Psoas muscle (tissue), 8 donors: ENCODE results near the gene EEF2K. TPM values are rescaled to one million over a fixed set of nuclear protein-coding genes. Genes with fewer than 3 reads are reported as not detected.

Experiments
- ATAC-seq, 4 donors: fragments of 200-7000 bp; cut with Tn5 transposase; one replicate each; pipeline ENCODE4 v1.9.1; 2020; ENCODE audit warnings: moderate library complexity in 3 of 4, mild to moderate bottlenecking in 2 of 4
- DNase-seq, 2 donors: peaks; one replicate each; pipeline ENCODE4 v3.0.0-alpha.2; 2020
- H3K27ac ChIP-seq: fragments of 200-600 bp; one replicate; pipeline ENCODE4 v1.8.0; 2022
- H3K27me3 ChIP-seq, 3 donors: fragments of 200-600 bp in 1 of 3; one replicate each; pipeline versions ENCODE4 v1.6.1 to v1.8.0; 2013 to 2022; ENCODE audit warnings: low read length in 2 of 3, mild to moderate bottlenecking in 2 of 3, moderate library complexity in 1 of 3; ENCODE audit not compliant: insufficient read depth in 3 of 3
- H3K36me3 ChIP-seq, 2 donors: fragments of 200-600 bp in 1 of 2; one replicate each; pipeline versions ENCODE4 v1.6.1 to v1.8.0; 2013 to 2022; ENCODE audit warnings: low read depth in 1 of 2, mild to moderate bottlenecking in 1 of 2, moderate library complexity in 1 of 2; ENCODE audit not compliant: insufficient read depth in 1 of 2
- H3K4me1 ChIP-seq: fragments of 200-600 bp; one replicate; pipeline ENCODE4 v1.8.0; 2022
- H3K4me3 ChIP-seq: fragments of 200-600 bp; one replicate; pipeline ENCODE4 v1.8.0; 2022; ENCODE audit warnings: mild to moderate bottlenecking
- H3K9me3 ChIP-seq: fragments of 200-600 bp; one replicate; pipeline ENCODE4 v1.8.0; 2022
- WGBS, 3 donors: extraction: QIAGEN DNeasy Blood & Tissue Kit; methylation state at CpG; one replicate each; pipeline versions ENCODE4 v1.1.6 to v1.1.7; 2013; 5-methylcytosine and 5-hydroxymethylcytosine counted together
- intact Hi-C, 2 donors: fragments of 100-400 bp; cut with DNase I; formaldehyde crosslinking; loops; one replicate each; pipeline versions ENCODE4 v1.11.0 to v1.14.2; 2022
- polyA plus RNA-seq, 3 donors: library from polyadenylated mRNA; stranded (reverse); fragments of 200-250 nt; gene quantifications; one replicate each; pipeline ENCODE4 v1.2.3, GENCODE V29; 2013
- total RNA-seq, 4 donors: library from RNA; stranded (reverse); fragmentation: NEBNext Ultra II Directional in 2 of 4; extraction: Animal tissue kit (Norgen Biotek cat#: 25700) in 2 of 4; gene quantifications; one replicate each; pipeline versions ENCODE4 v1.2.1 to v1.2.4, GENCODE V29; 2021 to 2023
- TF ChIP-seq, protein P1 (sequence below): fragments of 200-600 bp; IDR thresholded peaks from one replicate; pipeline ENCODE4 v1.8.0; 2022; ENCODE audit warnings: antibody characterized with exemption
- donor health status: healthy with polysubstance abuse.
- donor health status: DM: no; HTN: no; CAD: no; lungs with moderate emphysema.
- donor health status: Bipolar disorder and iron deficiency.
- donor health status: healthy.
- donor health status: DM: yes; HTN: yes; CAD: no.
- donor health status: DM: no; HTN: no; CAD: no.
- donor health status: DM: no; HTN: no; CAD: no.
- donor health status: DM: yes; HTN: yes; CAD: no.

Gene EEF2K
- total and polyA plus RNA-seq, 7 donors, result 13.0 to 47.0 (median 29.4) TPM

DNA sequence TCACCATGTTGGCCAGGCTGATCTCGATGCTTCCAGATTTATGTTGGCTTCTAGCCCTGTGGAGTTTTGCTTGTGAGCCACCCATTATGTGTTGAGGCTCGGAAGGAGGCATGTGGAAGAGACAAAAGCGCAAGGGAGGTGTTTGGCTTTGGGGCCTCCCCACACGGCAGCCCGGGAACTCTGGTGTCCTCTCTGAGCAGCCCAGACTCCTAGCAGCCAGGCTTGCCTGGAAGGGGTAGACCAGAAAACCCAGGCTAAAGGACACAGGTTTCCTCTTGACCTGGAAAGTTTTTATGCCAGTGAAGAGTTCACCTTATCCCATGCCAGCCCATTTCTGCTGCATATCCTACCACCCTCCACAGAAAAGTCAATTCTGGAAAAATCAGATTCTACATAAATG lies 22.7 kb upstream of the EEF2K start:
- intact Hi-C loops, result loop anchor here in 1 of 2 donors (10.0 kb wide), 1 partner anchor 229 kb away; the partner anchor contains the start of gene UQCRC2
- Histone ChIP-seq H3K36me3 (no peaks in the 10 kb centered on the region), H3K27me3 (no peaks in the 10 kb centered on the region), H3K4me1 (peaks cover under 1% of the 10 kb centered on the region), H3K27ac (no peak overlapping the region), H3K4me3 (no peak overlapping the region), H3K9me3 (no peaks in the 10 kb centered on the region)
- ATAC-seq (no peak), DNase-seq (peak in 1 of 2 donors; percentile 11)
- WGBS, 3 donors, result 85 to 95% (median 89%) methylated on average over 5 of the region's 5 CpGs
- TF ChIP-seq, protein P1, sequence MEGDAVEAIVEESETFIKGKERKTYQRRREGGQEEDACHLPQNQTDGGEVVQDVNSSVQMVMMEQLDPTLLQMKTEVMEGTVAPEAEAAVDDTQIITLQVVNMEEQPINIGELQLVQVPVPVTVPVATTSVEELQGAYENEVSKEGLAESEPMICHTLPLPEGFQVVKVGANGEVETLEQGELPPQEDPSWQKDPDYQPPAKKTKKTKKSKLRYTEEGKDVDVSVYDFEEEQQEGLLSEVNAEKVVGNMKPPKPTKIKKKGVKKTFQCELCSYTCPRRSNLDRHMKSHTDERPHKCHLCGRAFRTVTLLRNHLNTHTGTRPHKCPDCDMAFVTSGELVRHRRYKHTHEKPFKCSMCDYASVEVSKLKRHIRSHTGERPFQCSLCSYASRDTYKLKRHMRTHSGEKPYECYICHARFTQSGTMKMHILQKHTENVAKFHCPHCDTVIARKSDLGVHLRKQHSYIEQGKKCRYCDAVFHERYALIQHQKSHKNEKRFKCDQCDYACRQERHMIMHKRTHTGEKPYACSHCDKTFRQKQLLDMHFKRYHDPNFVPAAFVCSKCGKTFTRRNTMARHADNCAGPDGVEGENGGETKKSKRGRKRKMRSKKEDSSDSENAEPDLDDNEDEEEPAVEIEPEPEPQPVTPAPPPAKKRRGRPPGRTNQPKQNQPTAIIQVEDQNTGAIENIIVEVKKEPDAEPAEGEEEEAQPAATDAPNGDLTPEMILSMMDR, result no peak

DNA sequence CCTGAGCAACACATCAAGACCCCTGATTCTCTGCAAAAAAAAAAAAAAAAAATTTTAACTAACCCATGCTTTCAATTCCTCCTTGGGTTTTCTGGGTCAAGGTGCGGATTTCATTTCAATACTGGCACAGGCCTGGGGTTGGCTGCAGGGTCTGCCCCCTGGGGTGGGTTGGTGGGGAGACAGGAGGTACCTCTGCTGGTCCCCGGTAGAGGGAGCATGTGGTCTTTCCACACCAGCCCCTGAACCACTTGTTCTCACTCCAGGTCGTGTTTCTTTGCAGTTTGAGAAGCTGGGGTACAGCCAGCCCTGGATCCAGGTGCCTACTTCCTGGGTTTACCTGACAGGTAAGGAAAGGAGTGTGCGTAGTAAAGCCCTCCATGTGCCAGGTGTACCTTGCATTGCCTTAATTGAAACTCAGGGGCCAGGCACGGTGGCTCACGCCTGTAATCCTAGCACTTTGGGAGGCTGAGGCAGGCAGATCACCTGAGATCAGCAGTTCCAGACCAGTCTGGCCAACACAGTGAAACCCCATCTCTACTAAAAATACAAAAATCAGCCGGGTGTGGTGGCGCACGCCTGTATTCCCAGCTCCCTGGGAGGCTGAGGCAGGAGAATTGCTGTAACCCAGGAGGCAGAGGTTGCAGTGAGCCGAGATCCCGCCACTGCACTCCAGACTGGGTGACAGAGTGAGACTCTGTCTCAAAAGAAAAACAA lies 22.0 kb upstream of the EEF2K start:
- no peak overlapping the region for H3K27ac ChIP-seq
- H3K36me3 ChIP-seq, result no peaks in the 10 kb centered on the region
- TF ChIP-seq, protein P1, result no peak
- no peak for ATAC-seq
- H3K4me3 ChIP-seq, result no peak overlapping the region
- 84 to 89% (median 86%) methylated on average over 11 of the region's 11 CpGs for WGBS, 3 donors
- DNase-seq, result no peak
- H3K9me3 ChIP-seq, result no peaks in the 10 kb centered on the region
- H3K4me1 ChIP-seq, result peaks cover 8% of the 10 kb centered on the region
- intact Hi-C loops, result loop anchor here in 1 of 2 donors (10.0 kb wide), 1 partner anchor 229 kb away; the partner anchor contains the start of gene UQCRC2
- H3K27me3 ChIP-seq, result no peaks in the 10 kb centered on the region

- DNase-seq (no peak), ATAC-seq (no peak)
- H3K36me3 ChIP-seq, result no peaks in the 10 kb centered on the region
- H3K4me3 ChIP-seq, result no peak overlapping the region
- intact Hi-C loops, result loop anchor here in 1 of 2 donors (10.0 kb wide), 1 partner anchor 230 kb away; the partner anchor contains the start of gene UQCRC2
- 91 to 96% (median 94%) methylated on average over 6 of the region's 6 CpGs for WGBS, 3 donors
- H3K27me3 ChIP-seq, result no peaks in the 10 kb centered on the region
- H3K27ac ChIP-seq, result no peak overlapping the region
- H3K4me1 ChIP-seq, result peaks cover 13% of the 10 kb centered on the region
- TF ChIP-seq, protein P1, result no peak
- H3K9me3 ChIP-seq, result no peaks in the 10 kb centered on the region
These were observed 21.5 kb upstream of the EEF2K start for GRCh38 chr16:22184615-22184968.

- DNase-seq, result no peak
- Histone ChIP-seq H3K9me3 (no peaks in the 10 kb centered on the region), H3K27ac (no peak overlapping the region), H3K4me1 (peaks cover 16% of the 10 kb centered on the region), H3K4me3 (no peak overlapping the region), H3K27me3 (no peaks in the 10 kb centered on the region), H3K36me3 (no peaks in the 10 kb centered on the region)
- ATAC-seq, result no peak
- WGBS, 3 donors, result 71 to 80% (median 73%) methylated on average over 3 of the region's 3 CpGs
- TF ChIP-seq, protein P1, result no peak
- intact Hi-C loops, result loop anchor here (2.0 to 10.0 kb wide), 5 partner anchors 99 to 234 kb away; partner anchors contain the start of genes PDZD9 (in 2 of the 2) and UQCRC2 (in 2 of the 2)
These were observed 19.6 kb upstream of the EEF2K start for GRCh38 chr16:22186517-22186916.
